Left ventricle myocardium inferior (tissue), 1 donor: ENCODE data around the gene TMEM107. TPM values are rescaled to one million over a fixed set of nuclear protein-coding genes. Genes with fewer than 3 reads are reported as not detected.

Experiments used
- DNase-seq: peaks from one replicate; pipeline ENCODE4 v3.0.0-alpha.2; 2020
- H3K27ac ChIP-seq: fragments of 200-600 bp; replicated peaks from 2 replicates; pipeline ENCODE4 v1.8.0; 2021
- H3K27me3 ChIP-seq: fragments of 200-600 bp; 2 replicates; pipeline ENCODE4 v1.8.0; 2021; ENCODE audit warnings: low read depth
- H3K36me3 ChIP-seq: fragments of 200-600 bp; 2 replicates; pipeline ENCODE4 v1.8.0; 2021
- H3K4me1 ChIP-seq: fragments of 200-600 bp; 2 replicates; pipeline ENCODE4 v1.8.0; 2021
- H3K4me3 ChIP-seq: fragments of 200-600 bp; 2 replicates; pipeline ENCODE4 v1.8.0; 2021; ENCODE audit warnings: mild to moderate bottlenecking, moderate library complexity
- H3K9me3 ChIP-seq: fragments of 200-600 bp; replicated peaks from 2 replicates; pipeline ENCODE4 v1.8.0; 2021
- CTCF ChIP-seq: fragments of 200-600 bp; IDR thresholded peaks from 2 replicates; pipeline ENCODE4 v1.8.0; 2021; ENCODE audit warnings: antibody characterized with exemption, mild to moderate bottlenecking, borderline replicate concordance
- intact Hi-C: fragments of 100-400 bp; cut with micrococcal nuclease; formaldehyde crosslinking; loops from one replicate; pipeline ENCODE4 v1.11.0; 2022
- total RNA-seq: library from RNA; stranded (reverse); fragmentation: NEBNext Ultra II Directional; extraction: Animal tissue kit (Norgen Biotek cat#: 25700); gene quantifications from one replicate; pipeline ENCODE4 v1.2.1, GENCODE V29; 2021
- donor health status: DM: no; HTN: yes; CAD: no; lungs with severe emphysema.

Gene TMEM107
- total RNA-seq, 1 donor from 2014 or later, result 7.9 TPM

DNA sequence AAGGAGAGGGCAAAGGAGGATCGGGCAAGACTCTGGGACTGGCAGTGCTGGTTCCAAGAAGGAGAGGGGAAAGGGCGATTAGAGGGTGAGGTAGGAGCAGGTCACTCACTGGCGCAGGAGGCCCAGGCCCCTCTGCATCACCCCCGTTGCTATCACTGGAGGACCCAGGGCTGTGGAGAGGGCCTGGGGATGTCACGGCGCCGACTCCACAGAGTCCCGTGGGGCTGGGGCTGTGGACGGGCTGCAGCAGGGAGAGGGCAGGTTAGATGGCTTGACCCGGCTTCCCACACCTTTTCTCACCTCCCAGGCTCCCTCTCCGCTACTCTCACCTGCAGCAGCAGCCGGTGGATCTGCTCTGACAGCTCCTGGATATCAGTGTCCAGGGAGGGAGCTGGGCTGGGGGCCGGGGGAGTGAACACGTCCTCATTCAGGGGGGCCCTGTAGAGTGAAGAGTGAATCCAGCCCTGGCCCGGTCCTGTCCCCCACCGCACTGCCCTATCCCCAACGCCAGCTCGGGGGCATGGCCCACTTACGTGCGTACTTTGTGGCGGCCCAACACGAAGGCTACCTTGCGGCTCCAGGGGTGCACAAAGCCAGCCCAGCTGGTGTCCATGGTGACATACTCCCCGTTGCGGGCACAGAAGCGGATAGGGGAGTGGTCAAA is 28.9 kb downstream of the TMEM107 start:
- intact Hi-C loops, result no loop called here
- H3K9me3 ChIP-seq, result no peaks in the 10 kb centered on the region
- H3K36me3 ChIP-seq, result peaks cover 86% of the 10 kb centered on the region
- DNase-seq, result no peak
- peak overlapping the region; percentile 99 for H3K27ac ChIP-seq
- no peak for TF ChIP-seq CTCF
- no peak overlapping the region for H3K4me3 ChIP-seq
- H3K27me3 ChIP-seq, result no peaks in the 10 kb centered on the region
- peaks cover 82% of the 10 kb centered on the region for H3K4me1 ChIP-seq

DNA sequence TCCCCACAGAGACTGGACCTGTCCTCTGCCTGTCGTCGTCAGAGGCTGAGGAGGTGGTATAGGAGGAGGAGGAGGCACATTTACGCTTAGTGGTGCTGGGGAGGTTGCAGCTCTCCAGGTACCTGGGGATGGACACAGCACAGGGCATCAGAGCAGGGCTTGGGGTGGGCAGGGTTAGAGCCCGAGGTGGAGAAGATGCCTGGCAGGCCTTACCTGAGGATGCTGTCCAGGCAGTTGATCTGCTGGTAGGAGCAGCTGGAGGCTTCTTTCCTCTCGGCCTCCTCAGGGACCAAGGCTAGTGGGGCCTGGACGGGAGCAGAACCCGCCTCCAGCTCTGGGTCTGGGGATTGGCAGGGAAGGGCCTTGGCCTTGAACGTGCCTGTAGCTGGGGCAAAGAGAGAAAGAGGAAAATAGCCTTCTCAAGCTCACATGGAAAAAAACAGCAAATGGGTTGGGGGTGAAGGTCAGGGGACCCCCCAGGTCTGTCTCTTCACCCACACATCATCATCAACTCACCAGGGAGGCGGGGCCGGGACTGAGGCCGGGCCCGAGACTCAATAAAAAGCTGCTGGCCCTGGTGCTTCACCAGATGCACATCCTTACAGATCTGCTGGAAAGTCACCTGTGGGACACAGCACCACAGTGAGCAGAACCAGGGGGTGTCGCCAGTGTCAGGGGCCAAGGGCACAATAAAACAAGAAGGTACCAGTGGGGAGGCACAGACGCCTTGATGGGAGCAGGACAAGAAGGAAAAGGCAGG is 29.6 kb downstream of the TMEM107 start:
- no peak for DNase-seq
- Histone ChIP-seq H3K27ac (peak overlapping the region; percentile 99), H3K4me1 (peaks cover 89% of the 10 kb centered on the region), H3K27me3 (no peaks in the 10 kb centered on the region), H3K9me3 (no peaks in the 10 kb centered on the region), H3K4me3 (no peak overlapping the region), H3K36me3 (peaks cover 94% of the 10 kb centered on the region)
- TF ChIP-seq CTCF, result no peak
- intact Hi-C loops, result no loop called here

- peaks cover 94% of the 10 kb centered on the region for H3K4me1 ChIP-seq
- DNase-seq, result no peak
Measured at GRCh38 chr17:8145811-8146210, 30.4 kb downstream of the TMEM107 start.

DNA sequence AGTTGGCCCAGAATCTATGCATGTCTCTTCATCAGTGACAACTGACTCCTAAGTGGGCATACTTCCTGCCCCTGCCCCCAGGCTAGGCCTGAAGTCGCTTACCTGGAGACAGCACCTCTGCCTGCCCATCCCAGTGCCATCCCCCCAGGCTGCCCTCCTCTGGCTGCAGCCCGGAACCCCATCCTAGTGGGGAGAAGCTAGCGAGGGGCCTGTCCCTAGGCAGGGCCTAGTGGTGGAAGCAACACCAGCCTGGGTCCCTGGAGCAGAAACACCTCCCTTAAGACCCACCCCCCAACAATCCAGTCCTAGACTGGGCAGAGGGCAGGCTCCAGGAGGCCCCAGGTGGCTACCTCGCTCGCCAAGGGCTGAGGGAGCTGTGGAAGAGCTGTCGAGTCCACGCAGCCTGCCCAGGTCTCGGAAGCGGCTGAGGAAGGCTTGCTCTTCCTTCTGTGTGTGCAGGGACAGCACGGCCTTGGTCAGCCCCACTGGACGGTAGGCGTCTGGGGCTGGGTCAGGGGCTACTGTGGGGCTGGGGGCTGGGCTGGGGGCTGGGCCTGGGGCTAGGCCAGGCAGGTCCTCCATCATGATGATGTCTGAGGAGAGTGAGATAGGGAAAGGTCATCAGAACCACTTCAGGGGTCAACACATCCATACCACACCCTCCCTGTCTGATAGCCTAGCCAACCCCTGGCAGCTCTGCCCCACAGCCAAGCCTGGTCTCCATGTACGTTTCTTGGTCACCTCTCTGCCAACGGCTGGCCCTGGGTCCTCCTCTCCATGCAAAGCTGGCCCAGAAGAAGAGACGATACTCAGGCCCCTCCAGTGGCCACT is 31.6 kb downstream of the TMEM107 start:
- Histone ChIP-seq H3K27ac (peak overlapping the region; percentile 99), H3K4me3 (no peak overlapping the region), H3K9me3 (no peaks in the 10 kb centered on the region), H3K4me1 (peaks cover 94% of the 10 kb centered on the region), H3K27me3 (no peaks in the 10 kb centered on the region), H3K36me3 (peaks cover 100% of the 10 kb centered on the region)
- TF ChIP-seq CTCF, result no peak
- DNase-seq, result no peak
- intact Hi-C loops, result no loop called here

More at GRCh38 chr17:8145811-8146210, 30.4 kb downstream of the TMEM107 start:
- H3K4me3 ChIP-seq, result no peak overlapping the region
- H3K9me3 ChIP-seq, result no peaks in the 10 kb centered on the region
- H3K27ac ChIP-seq, result peak overlapping the region; percentile 99
- H3K27me3 ChIP-seq, result no peaks in the 10 kb centered on the region
- TF ChIP-seq CTCF, result no peak
- H3K36me3 ChIP-seq, result peaks cover 100% of the 10 kb centered on the region
- intact Hi-C loops, result no loop called here

DNA sequence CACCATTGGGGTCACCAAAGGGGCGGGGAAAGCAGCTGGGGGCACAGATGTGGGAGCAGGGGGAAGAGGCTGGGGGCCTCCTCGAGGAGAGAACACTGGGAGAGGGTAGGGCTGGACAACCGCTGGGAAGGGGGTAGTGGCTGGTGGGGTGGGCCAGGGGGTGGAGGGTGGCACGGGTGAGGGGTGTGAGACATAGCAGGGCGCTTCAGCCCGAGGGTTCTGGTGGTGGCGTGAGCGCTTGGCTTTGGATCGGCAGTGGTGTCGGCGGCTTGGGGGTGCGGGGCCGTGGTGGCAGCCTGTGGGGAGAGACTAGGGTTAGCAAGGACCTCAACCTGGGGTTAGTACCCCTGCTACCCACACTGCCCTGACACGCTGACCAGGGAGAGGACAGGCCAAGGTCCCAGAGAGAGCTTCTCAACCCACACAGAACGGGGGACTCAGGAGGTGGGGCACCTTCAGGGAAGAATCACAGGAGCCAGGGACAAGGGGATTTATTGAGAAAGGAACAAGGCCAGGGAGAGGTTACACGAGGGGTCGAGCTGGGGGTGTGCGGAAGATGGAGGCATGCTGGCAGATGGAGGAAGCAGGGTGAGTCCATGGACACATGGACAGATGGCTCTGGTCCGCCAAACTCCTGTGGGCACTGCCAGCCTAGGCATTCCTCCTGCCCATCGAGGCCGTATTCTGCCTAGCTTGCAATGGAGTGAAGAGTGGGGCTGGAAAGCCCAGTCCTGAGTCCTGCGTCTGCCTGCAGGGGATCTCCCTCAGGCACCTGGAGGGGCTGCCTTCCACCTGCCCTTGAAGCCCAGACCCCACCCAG is 32.4 kb downstream of the TMEM107 start:
- no peak for TF ChIP-seq CTCF
- intact Hi-C loops, result no loop called here
- peak overlapping the region; percentile 52 for H3K27ac ChIP-seq
- peaks cover 97% of the 10 kb centered on the region for H3K36me3 ChIP-seq
- no peaks in the 10 kb centered on the region for H3K27me3 ChIP-seq
- H3K4me1 ChIP-seq, result peaks cover 93% of the 10 kb centered on the region
- DNase-seq, result no peak
- H3K4me3 ChIP-seq, result no peak overlapping the region
- no peaks in the 10 kb centered on the region for H3K9me3 ChIP-seq
